Gastrocnemius medialis (tissue), 4 donors: Measurements from ENCODE around the gene HERC2.

Experiments used
- CTCF ChIP-seq, 5 experiments: fragments of 450-650 bp in 3 of 5; fragments of 200-600 bp in 2 of 5; sonication (generic) in 2 of 5; IDR thresholded peaks in 4 of 5; conservative IDR thresholded peaks in 1 of 5; 1 replicate in 4 of 5; 2 replicates in 1 of 5; pipeline ENCODE4 v1.5.1; 2016 to 2019; ENCODE audit warnings: antibody characterized with exemption in 5 of 5, mild to moderate bottlenecking in 3 of 5, moderate library complexity in 3 of 5
- POLR2A ChIP-seq, 2 donors: fragments of 450-650 bp; IDR thresholded peaks; one replicate each; pipeline ENCODE4 v1.6.1; 2017; ENCODE audit warnings: antibody characterized with exemption in 2 of 2, mild to moderate bottlenecking in 2 of 2, moderate library complexity in 2 of 2

DNA sequence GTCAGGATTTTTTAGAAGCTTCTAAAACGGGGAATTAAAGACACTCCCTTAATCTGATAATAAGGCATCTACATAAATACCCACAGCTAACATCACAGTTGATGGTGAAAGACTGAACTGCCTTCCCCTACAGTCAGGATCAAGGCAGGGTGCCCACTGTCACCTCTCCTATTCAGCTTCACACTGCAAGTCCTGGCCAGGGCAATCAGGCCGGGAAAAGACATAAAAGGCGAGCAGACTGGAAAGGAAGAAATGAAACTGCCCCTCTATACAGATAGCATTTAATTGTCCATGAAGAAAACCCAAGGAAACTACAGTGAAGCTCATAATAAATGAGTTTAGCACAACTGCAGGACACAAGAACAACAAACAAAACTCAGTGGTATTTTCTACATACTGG is 61.7 kb downstream of the HERC2 start:
- TF ChIP-seq CTCF (IDR thresholded peaks at IDR 0.05 in 4 of 5, conservative IDR thresholded peaks at IDR 0.05 in 1 of 5): no peak
- no peak for TF ChIP-seq POLR2A (IDR thresholded peaks at IDR 0.05)
